Suprapubic skin (tissue), 3 donors: ENCODE data around the gene PPP2R5C.

Source experiments
- CTCF ChIP-seq, 2 donors: fragments of 200-600 bp in 1 of 2; fragments of 450-650 bp in 1 of 2; sonication (generic) in 1 of 2; IDR thresholded peaks; one replicate each; pipeline ENCODE4 v1.5.1; 2016 to 2019; ENCODE audit warnings: antibody characterized with exemption in 2 of 2, mild to moderate bottlenecking in 1 of 2, moderate library complexity in 1 of 2
- POLR2A ChIP-seq, 2 donors: fragments of 450-650 bp; IDR thresholded peaks; one replicate each; pipeline ENCODE4 v1.6.1; 2017; ENCODE audit warnings: antibody characterized with exemption in 2 of 2, mild to moderate bottlenecking in 2 of 2, moderate library complexity in 2 of 2

- TF ChIP-seq CTCF (IDR thresholded peaks at IDR 0.05) (no peak), POLR2A (IDR thresholded peaks at IDR 0.05) (no peak)
These were observed 209.4 kb downstream of the PPP2R5C start for GRCh38 chr14:101970830-101971400.
